Activated CD4-positive, alpha-beta T cell treated with anti-CD3 and anti-CD28 coated beads, Interleukin-2, amount 50 U/mL, for 16 hours (primary cell): Measurements from ENCODE around the gene SLC2A4RG.

ENCODE experiments used
- DNase-seq: peaks from one replicate; pipeline ENCODE4 v3.0.0-alpha.2; 2020

The SLC2A4RG gene

DNA sequence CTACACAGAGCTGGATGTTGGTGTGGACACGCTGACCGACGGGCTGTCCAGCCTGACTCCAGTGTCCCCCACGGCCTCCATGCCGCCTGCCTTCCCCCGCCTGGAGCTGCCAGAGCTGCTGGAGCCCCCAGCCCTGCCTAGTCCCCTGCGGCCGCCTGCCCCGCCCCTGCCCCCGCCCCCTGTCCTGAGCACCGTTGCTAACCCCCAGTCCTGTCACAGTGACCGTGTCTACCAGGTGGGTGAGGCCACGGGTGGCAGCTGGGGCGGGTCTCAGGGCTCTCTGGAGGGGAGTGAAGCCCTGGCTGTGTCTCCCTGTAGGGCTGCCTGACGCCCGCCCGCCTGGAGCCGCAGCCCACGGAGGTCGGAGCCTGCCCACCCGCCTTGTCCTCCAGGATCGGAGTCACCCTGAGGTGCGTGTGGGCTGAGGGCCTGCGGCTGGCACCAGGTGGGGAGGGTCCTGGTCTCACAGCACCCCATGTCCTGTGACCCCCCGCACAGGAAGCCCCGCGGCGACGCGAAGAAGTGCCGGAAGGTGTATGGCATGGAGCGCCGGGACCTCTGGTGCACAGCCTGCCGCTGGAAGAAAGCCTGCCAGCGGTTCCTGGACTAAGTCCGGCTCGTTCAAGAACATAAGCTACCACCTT lies 2.9 kb downstream of the SLC2A4RG start:
- no peak for DNase-seq

DNA sequence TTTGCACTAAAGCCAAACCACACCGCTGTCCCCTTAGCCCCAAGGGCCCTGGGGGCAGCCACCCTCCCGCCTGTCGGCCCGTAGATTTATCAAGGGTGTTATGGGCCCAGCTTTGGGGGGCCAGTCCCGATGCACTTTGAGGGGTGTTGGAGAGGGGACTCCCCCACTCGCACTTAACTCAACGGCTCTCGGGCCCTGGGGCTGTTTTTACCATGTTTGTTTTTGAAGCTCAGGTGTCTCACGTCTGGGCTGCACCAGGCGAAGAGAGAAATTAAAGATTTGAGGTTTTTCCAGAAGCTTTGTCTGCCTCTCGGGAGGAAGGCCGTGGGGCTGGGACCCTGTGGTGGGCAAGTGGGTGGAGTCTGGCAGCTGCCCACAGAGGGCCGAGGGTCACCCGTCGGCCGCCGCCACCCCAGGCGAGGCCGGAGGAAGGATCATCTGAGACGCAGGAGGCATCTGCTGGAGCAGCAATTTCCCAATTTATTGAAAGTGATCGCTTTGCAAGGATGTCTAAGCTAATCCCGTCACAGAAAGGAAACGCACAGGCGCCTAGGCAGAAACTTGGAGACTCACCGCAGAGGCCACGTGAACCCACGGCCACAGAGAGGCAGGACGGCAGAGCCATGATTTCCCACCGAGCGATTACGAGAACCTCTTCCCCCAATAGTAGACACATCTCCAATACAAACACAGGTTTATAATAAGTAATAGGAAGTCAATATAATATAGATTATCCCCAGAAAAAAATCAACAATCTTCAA lies 3.8 kb downstream of the SLC2A4RG start:
- DNase-seq = no peak

DNA sequence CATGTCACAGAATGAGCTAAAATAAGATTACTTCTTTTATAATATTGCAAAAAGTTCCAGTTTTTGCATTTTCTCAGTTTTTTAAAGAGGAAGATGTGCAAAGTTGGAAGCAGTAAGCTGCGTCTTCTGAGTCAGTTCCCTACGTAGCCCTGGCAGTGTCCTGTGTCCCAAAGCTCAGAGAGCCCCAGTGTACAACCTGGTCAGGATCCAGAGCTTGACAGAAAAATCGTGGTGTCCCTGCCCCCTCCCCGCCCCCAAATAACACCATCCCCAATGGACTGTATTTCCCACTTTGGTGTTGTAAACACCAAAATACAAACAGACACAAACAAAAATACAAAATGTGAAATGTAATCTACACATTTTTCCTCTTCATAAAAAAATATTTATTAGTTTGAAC lies 4.6 kb downstream of the SLC2A4RG start:
- no peak for DNase-seq

DNA sequence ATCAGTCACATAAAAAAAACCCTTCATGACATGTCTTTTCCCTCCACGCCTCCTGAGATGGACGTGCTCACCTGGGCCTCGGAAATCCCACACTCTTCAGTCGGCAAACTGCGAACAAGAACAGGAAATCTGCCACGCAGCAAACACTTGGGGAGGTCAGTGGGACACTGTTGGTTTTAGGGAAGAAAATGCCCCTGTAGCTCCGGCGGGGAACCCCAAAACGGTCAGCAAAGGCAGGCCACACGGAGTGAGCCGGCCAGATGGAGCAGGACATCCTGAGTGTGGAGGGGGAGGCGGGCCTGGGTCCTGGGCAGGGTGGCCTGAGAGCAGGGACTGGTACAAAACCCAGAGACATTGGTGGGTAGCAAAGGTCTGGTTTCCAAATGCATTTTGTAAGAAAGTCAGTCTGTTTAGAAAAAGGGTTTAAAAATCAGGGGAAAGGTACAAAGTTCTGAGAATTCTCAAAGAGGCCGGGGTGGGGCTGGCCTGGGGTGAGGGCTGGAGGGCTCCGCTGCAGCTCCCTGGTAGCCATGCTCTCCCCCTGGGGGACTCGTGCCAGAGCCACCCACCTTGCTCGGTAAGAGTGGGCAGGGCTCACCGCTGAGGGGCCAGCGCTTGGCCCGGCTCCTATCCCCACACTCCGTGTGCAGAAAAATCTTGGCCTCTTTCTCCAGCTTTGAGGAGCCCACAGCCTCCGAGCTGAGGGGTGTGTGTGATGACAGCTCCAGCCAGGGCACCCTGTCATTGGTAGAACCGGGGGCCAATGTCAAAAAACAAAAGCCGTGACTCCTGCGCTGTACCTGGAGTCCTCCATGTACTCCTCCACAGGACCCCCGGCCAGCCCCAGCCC lies 5.2 kb downstream of the SLC2A4RG start:
- DNase-seq = no peak

DNA sequence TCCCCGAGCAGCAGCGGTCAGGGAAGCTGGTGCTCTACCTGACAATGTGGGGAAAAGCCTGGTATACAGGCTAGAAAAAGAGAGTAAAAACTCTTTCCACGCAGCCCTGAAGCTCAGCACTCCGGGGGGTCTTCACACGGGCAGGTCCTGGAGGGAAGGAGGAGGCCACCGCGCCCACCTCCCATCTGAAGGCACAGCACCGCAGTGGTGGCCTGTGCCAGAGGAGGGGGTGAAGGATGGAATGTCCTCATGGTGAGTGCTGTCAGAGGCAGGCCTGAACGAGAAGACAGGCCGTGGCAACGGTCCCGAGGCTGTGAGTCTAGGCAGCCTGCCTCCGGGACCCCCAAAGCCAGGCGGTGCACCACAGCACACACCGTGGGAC lies 5.8 kb downstream of the SLC2A4RG start:
- no peak for DNase-seq

DNA sequence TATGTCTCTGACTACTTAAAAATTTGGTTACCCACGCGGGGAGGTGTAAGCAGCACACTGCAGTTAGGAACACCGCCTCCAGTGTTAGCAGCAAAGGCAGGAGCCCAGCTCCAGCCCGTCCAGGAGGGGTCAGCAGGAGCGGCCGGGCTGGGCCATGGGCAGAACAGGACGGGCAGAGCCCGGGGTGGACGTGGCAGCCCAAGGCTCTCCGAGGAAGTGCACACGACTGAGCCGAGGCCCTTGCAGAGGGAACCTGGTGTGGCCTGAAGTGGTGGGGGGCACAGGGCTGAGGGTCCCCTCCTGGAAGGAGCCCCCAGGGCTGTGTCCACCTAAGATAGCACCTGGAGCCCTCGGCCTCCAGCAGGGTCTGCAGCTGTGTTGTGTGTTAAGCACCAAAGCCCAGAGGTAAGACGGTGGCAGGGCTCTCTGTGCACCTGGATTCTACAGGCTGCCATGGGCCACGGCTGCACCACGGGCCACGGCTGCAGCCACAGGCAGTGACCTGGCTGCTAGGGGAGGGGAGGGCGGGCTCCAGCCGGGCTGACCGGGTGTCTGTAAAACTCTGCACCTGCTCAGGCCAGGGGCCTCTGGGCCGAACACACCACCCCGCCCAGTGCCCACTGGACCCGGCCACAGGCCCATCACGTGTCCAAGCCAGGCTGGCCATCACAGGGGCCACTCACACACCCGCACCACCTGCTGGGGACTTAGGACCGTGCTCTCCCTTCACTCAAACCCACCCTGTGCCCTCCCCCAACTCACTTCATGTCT lies 6.6 kb downstream of the SLC2A4RG start:
- no peak for DNase-seq

DNA sequence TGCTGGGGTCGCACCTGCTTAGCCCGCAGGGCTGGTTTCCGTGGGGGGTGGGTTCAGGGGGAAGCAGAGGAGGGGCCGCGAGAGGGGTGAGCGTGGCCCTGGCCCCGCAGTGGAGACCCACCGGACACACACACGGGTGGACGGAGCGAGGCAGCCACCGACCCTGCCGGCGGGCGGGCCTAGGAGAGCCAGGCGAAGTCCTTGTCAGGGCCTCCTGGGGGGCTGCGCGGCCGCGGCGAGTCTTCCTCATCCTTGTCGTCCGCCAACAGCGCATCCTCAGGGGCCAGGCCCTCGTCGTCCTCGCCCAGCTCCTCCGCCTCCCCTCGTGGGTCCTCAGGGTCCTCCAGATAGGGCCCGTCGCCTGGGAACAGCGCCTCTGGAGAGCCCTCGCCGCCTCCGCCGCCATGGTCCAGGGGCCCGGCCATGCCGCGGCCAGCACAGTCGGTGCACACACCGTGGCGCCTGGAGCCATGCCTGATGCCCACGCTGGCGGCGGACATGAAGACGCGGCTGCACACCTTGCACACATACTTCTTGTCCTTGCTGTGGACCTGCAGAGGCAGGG lies 7.3 kb downstream of the SLC2A4RG start:
- no peak for DNase-seq

DNA sequence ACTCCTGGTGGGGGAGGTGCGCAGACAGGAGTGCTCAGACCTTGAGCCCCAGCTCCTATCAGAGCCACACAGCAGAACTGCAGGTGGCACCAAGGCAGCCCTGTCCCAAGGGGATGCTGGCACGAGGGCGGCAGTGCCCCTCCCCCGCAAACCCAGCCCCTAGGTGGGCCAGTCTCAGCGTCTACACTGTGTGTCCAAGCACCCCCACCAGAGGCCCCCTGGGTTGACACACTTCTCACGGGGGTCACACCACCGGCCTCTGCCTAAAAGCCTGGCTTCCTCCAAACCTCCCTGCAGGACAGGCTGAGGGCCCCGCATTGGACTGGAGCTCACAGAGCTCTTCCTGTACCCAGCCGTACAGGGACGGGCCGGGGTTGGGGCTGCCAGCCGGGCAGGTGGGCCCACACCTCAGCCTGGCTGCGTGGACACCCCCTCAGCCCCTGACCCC lies 8.1 kb downstream of the SLC2A4RG start:
- DNase-seq = no peak

DNA sequence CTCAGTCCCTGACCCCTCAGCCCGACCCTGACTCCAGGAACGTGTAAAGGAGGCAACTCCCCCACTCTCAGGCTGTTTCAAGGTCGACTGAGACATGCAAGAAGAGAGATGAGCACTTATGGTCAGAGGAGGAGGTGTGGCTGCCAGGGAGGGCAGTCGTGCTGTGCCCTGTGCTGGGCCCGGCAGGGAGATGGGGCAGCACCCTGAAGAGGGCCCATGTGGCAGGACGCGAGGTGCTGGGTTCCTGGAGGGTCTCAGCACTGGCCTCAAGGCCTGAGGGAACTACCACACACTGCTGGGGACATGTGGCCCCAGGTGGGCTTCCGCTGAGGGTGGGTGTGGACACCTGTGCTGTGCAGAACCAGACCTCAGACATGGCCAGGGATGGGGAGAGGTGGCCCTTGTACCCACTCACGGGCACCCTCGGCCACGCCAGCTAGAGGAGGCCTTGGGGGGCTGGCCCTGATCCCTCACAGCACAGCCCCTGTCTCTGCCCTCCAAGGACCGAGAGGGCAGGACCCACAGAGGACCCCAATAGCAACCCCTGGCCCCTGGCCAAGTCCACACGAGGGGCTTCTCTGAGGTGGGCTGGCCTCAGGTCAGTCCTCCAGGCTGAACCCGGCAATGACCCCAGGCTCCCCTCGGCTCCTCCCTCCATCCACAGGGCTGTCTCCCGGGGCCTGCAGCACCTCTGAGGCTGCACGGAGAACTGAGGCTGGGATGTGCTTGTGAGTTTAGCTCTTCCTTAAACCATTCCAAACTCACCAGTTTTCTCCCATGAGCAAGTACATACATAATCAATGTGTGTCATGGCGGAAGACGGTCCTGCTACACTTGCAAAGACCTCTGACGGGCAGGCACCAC lies 8.7 kb downstream of the SLC2A4RG start:
- no peak for DNase-seq

DNA sequence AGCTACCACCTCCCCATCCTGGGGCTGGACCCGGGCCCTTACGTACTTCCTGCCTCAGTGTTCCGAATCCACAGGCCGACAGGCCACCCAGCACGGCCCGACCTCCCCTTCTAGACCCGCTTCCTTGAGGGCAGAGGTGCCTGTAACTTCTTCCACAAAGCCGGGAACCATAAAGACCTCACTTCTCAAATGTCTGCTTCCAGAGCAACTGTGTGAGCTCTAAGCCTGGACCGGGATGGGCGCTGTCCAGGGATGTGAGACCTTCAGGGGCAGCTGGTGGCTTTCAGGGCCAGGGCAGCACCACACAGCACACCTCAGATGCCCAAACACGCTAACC lies 9.3 kb downstream of the SLC2A4RG start:
- no peak for DNase-seq

DNA sequence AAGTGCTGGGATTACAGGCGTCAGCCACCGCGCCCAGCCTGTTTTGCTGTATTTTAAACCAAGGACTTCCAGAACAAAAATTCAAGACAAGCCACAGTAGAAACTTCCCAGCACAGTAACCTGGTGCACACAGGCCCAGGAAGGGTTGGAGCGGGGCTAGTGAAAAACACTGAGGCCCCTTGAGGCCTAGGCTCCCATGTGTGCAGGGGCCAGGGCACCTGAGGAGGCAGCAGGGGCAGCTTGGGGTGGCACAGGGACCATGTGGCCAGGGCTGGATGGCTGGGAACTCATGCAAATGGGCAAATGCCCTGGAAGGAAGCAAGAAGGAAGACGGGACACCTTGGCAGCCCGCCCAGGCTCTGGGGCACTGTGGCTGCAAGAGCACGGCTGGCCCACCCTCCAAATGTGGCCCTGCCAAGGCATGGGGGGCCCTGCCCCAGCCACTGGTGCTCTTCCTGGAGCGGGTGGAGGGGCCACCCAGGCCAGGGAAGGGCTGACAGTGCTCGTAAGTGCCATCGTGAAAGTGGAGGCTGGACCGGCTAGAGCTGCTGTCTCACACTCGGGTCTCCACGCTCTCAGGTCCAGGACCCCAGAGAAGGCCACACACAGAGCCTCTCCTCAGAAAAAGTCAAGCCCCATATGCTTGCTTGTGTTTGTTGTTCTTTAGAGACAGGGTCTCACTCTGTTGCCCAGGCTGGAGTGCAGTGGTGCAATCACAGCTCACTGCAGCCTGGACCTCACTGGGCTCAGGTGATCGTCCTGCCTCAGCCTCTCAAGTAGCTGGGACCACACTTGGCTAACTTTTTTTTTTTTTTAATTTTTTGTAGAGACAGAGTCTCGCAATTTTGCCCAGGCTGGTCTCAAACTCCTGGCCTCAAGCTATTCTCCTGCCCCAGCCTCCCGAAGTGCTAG lies 10.3 kb downstream of the SLC2A4RG start:
- DNase-seq = no peak

DNA sequence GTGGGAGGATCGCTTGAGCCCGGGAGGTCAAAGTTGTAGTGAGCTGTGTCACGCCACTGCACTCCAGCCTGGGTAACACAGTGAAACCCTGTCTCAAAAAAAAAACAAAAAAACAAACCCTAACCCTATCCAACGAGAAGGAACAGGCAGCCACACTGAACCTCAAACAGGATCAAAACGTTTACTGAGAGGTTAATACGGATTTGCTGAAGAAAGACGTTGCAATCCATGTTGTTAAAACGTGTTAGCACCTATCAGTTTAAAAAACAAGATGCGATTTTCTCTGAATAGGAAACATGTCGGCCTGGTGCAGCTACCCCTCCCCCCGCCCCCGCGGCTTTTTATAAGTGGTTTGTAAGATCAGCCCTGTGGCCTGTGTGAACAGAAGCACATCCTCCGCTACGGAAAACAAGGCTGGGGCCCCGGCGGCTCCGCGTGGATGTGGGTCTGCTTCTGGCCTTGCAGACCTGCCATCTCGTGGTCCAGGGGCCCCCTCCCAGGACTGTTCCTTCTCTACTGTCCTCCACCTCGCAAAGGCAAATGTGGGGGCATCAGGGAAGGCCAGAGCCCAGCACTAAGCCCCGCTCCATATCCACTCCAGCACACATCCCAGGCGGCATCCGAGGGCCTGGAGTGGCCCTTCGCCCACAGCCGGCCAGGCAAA lies 11.4 kb downstream of the SLC2A4RG start:
- DNase-seq = peak; percentile 49

DNA sequence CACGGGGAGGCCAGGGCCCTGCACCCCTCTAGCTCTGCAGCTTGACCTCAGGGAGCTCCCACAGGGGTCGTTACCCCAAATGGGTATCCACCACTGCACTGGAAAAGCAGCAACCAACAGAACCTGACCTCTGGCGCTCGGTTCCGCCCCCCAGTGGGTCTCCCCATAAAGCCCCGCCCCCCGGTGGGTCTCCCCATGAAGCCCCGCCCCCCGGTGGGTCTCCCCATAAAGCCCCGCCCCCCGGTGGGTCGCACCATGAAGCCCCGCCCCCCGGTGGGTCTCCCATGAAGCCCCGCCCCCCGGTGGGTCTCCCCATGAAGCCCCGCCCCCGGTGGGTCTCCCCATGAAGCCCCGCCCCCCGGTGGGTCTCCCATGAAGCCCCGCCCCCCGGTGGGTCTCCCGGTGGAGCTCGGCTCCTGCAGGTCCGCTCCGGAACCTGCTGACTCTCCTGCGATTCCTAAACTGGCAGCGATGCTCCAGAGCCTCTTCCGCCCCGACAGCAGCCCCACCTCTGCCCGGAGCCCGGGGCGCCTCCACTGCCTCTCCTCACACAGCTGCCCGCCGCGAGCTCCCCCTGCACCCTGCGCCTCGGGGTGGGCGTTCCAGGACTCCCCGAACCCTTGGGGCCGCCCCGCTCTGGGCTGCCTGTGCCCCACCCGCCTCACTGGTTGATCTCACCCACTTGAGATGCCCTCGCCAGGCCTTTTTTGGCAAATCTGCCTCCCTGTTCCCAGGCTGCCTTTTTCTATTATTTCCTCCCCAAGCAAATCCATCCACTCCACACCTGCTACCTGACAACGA lies 12.1 kb downstream of the SLC2A4RG start:
- no peak for DNase-seq

DNA sequence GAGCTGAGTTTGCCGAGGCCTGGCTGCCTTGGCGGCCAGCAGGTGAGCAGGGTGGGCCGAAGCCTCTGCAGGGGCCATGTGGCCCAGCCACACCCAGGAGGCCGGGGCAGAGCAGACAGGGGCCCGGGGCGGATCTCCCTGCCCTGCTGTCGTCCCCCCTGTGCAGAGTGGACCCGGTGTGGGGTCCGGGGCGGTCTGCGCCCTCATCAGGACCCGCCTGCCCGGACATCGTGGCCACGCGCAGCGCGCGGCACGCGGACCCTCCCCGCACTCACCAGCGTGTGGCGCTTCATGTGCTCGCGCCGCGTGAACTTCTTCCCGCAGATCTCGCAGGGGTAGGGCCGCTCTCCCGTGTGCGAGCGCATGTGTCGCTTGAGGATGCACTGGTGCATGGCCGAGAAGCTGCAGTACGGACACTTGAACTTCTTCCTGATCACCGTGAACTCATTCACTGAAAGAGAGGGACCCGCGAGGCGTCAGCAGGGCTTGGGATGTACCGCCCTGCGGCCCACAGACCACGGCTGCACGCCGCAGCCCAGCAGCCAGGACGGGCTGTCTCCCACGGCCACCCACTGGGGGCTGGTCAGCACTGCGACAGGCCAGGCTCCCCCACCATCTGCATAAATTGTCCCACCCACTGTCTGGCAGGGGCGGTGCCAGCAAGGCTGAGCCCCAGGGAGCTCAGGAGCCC lies 13.0 kb downstream of the SLC2A4RG start:
- no peak for DNase-seq

DNA sequence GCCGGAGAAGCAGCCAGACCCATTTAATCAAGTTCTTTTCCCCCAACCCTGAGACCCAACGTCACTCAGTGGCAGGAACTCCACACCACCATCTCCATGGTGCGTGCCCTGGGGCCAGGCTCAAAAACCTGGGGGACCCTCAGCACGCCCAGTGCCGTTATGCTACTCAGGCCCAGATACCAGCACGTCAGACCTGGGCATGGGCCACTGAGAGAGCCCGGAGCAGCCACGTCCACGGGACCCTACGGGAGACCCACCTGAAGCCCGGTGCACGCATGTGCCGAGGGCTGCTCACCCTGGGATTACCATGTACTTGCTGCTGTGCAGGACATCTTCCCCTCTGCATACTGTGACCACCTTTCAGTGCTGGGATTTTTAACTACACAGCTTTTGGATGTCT lies 13.8 kb downstream of the SLC2A4RG start:
- DNase-seq = no peak

DNA sequence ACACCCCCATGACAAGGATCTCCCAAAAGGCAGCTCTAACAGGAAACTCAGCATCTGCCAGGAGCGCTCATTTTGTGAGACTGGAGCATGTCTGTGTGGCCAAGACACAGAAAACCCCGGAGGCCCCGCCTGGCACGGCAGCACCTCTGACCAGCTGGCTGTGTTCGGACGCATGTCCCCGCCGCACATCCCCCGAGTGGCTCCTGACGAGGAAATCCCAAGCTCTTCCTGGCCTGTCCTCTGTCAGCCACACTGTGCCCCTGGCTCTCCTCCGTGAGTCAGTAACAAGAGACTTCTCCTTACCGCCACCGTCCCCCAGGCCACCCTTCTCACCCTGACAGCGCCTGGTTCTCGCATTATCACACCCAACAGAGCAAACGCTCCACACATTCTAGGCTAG lies 14.4 kb downstream of the SLC2A4RG start:
- no peak for DNase-seq

DNA sequence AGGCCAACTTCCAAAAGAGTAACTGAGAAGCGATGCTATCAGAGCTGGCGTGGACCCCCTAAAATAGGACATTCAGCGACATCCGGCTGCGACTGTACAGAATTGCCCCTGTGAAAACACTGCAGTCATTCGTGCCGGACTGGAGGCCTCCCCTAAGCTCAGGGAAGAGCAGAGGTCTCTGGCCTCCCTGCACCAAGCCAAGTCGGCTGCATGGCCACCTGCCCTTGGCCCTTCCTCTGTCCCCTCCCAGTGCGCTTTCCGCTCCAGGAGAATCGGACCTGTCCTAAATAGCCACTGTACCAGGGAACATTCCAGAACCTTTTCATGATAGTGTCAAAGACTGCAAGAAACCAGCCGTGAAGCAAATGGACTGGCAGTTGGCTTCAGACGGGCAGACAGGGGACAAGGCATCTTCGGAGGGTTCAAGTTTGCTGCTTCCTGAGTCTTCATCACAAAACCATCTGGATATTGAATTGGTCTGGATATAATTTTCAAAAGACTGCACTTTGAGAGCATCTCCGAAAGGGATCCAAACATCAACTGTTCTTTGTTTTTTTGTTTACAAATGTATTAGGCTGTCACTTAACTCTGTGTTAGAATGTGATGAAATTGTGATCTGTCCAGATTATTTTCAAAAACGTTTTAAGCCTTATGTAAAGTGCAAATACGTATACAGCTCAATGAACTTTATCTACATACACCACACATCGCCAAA lies 16.5 kb downstream of the SLC2A4RG start:
- no peak for DNase-seq

DNA sequence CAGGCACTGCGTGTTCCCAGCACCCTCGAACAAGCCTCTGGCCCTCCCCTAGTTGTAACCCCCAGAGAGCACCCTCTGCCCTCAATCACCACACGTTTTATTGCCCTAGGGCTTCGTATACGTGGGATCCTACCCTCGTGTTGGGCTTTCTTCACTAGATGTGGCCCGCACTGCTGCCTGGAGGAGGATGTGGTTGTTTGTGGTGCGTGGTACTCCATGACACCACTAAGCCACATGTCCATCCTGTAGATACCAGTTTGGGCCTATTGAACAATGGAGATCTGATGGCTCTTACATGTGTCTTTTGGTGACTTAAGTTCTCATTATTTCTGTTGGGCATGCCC lies 17.0 kb downstream of the SLC2A4RG start:
- DNase-seq = peak; percentile 27
